Activated CD4-positive, alpha-beta T cell treated with anti-CD3 and anti-CD28 coated beads for 36 hours (primary cell): Measurements from ENCODE around the gene LINC01488. TPM values are rescaled to one million over a fixed set of nuclear protein-coding genes. Genes with fewer than 3 reads are reported as not detected.

ENCODE experiments used
- ATAC-seq: fragments of 200-7000 bp; cut with Tn5 transposase; one replicate; pipeline ENCODE4 v1.10.0; 2021; ENCODE audit warnings: mild to moderate bottlenecking, moderate library complexity
- CTCF ChIA-PET: fragments of 350-600 bp; sonication (Branson Sonifier 250); formaldehyde crosslinking; loops from one replicate; lab custom pipeline; 2021; ENCODE audit warnings: antibody characterized with exemption; lab: Charles Lee
- POLR2A ChIA-PET: fragments of 350-600 bp; sonication (Branson Sonifier 250); formaldehyde crosslinking; loops from one replicate; lab custom pipeline; 2021; ENCODE audit warnings: antibody characterized with exemption, inconsistent platforms; lab: Charles Lee
- DNase-seq: peaks from one replicate; pipeline ENCODE4 v3.0.0-alpha.2; 2020
- H3K27ac Mint-ChIP-seq: one replicate; pipeline ENCODE4 v1.8.0; 2021; ENCODE audit warnings: mixed read lengths
- H3K27me3 Mint-ChIP-seq: one replicate; pipeline ENCODE4 v1.8.0; 2021; ENCODE audit warnings: mixed read lengths
- H3K36me3 Mint-ChIP-seq: one replicate; pipeline ENCODE4 v1.8.0; 2021; ENCODE audit warnings: low read depth, mixed read lengths
- H3K4me1 Mint-ChIP-seq: one replicate; pipeline ENCODE4 v1.8.0; 2021; ENCODE audit warnings: mixed read lengths
- H3K4me3 Mint-ChIP-seq: one replicate; pipeline ENCODE4 v1.8.0; 2021; ENCODE audit warnings: mild to moderate bottlenecking, moderate library complexity, mixed read lengths
- H3K9me3 Mint-ChIP-seq: one replicate; pipeline ENCODE4 v1.8.0; 2021; ENCODE audit warnings: low read depth, mixed read lengths
- intact Hi-C, 2 experiments: fragments of 100-400 bp; cut with DNase I in 1 of 2; cut with micrococcal nuclease in 1 of 2; formaldehyde crosslinking; loops; one replicate each; pipeline versions ENCODE4 v1.14.2 to v1.15.1; 2022 to 2024; cut with DNase I, micrococcal nuclease
- total RNA-seq, 2 experiments: library from RNA; stranded (reverse); gene quantifications; one replicate each; pipeline ENCODE4 v1.2.3, GENCODE V29; 2021

The LINC01488 gene
- total RNA-seq, 2 experiments from 2014 or later, result not detected

GRCh38 chr11:69493931-69494821, 12.7 kb downstream of the LINC01488 start:
- DNase-seq (no peak), ATAC-seq (no peak)
- Mint-ChIP-seq H3K36me3 (no peaks in the 10 kb centered on the region), H3K9me3 (no peaks in the 10 kb centered on the region), H3K27me3 (peaks cover 2% of the 10 kb centered on the region), H3K4me1 (no peaks in the 10 kb centered on the region), H3K4me3 (no peak overlapping the region), H3K27ac (no peak overlapping the region)
- intact Hi-C loops, result no loop called here
- ChIA-PET CTCF (no interaction called here), POLR2A (no interaction called here)

- ChIA-PET CTCF (no interaction called here), POLR2A (no interaction called here)
- no peaks in the 10 kb centered on the region for H3K4me1 Mint-ChIP-seq
- DNase-seq (no peak), ATAC-seq (no peak)
- H3K36me3 Mint-ChIP-seq, result no peaks in the 10 kb centered on the region
- intact Hi-C loops, result no loop called here
- H3K9me3 Mint-ChIP-seq, result no peaks in the 10 kb centered on the region
- H3K27ac Mint-ChIP-seq, result no peak overlapping the region
- no peak overlapping the region for H3K4me3 Mint-ChIP-seq
- peaks cover 2% of the 10 kb centered on the region for H3K27me3 Mint-ChIP-seq
Measured at GRCh38 chr11:69494851-69495250, 13.4 kb downstream of the LINC01488 start.

GRCh38 chr11:69495441-69496201, 14.2 kb downstream of the LINC01488 start:
- H3K4me1 Mint-ChIP-seq, result no peaks in the 10 kb centered on the region
- no peak overlapping the region for H3K27ac Mint-ChIP-seq
- CTCF ChIA-PET, result no interaction called here
- H3K36me3 Mint-ChIP-seq, result no peaks in the 10 kb centered on the region
- intact Hi-C loops, result no loop called here
- POLR2A ChIA-PET, result no interaction called here
- peaks cover 2% of the 10 kb centered on the region for H3K27me3 Mint-ChIP-seq
- ATAC-seq (no peak), DNase-seq (no peak)
- H3K4me3 Mint-ChIP-seq, result no peak overlapping the region
- no peaks in the 10 kb centered on the region for H3K9me3 Mint-ChIP-seq

GRCh38 chr11:69496202-69496557, 14.7 kb downstream of the LINC01488 start:
- CTCF ChIA-PET, result no interaction called here
- intact Hi-C loops, result no loop called here
- DNase-seq (no peak), ATAC-seq (no peak)
- POLR2A ChIA-PET, result no interaction called here
- Mint-ChIP-seq H3K27me3 (peaks cover 2% of the 10 kb centered on the region), H3K4me1 (no peaks in the 10 kb centered on the region), H3K9me3 (no peaks in the 10 kb centered on the region), H3K4me3 (no peak overlapping the region), H3K36me3 (no peaks in the 10 kb centered on the region), H3K27ac (no peak overlapping the region)

GRCh38 chr11:69496631-69497220, 15.3 kb downstream of the LINC01488 start:
- POLR2A ChIA-PET, result no interaction called here
- intact Hi-C loops, result no loop called here
- no peak overlapping the region for H3K27ac Mint-ChIP-seq

GRCh38 chr11:69497221-69497787, 15.8 kb downstream of the LINC01488 start:
- DNase-seq (no peak), ATAC-seq (no peak)
- ChIA-PET POLR2A (no interaction called here), CTCF (no interaction called here)
- H3K36me3 Mint-ChIP-seq, result no peaks in the 10 kb centered on the region
- H3K9me3 Mint-ChIP-seq, result no peaks in the 10 kb centered on the region
- intact Hi-C loops, result no loop called here
- H3K27ac Mint-ChIP-seq, result no peak overlapping the region
- H3K4me1 Mint-ChIP-seq, result no peaks in the 10 kb centered on the region
- H3K4me3 Mint-ChIP-seq, result no peak overlapping the region
- H3K27me3 Mint-ChIP-seq, result no peaks in the 10 kb centered on the region

More at GRCh38 chr11:69496631-69497220, 15.3 kb downstream of the LINC01488 start:
- CTCF ChIA-PET, result no interaction called here
- Mint-ChIP-seq H3K36me3 (no peaks in the 10 kb centered on the region), H3K4me3 (no peak overlapping the region), H3K4me1 (no peaks in the 10 kb centered on the region), H3K9me3 (no peaks in the 10 kb centered on the region), H3K27me3 (no peaks in the 10 kb centered on the region)
- ATAC-seq, result no peak
- DNase-seq, result no peak

GRCh38 chr11:69498614-69499175, 17.2 kb downstream of the LINC01488 start:
- CTCF ChIA-PET, result no interaction called here
- Mint-ChIP-seq H3K36me3 (no peaks in the 10 kb centered on the region), H3K4me1 (no peaks in the 10 kb centered on the region), H3K9me3 (no peaks in the 10 kb centered on the region), H3K27ac (no peak overlapping the region), H3K4me3 (no peak overlapping the region), H3K27me3 (peaks cover 2% of the 10 kb centered on the region)
- DNase-seq (no peak), ATAC-seq (no peak)
- POLR2A ChIA-PET, result no interaction called here
- intact Hi-C loops, result no loop called here

GRCh38 chr11:69499186-69499917, 17.9 kb downstream of the LINC01488 start:
- Mint-ChIP-seq H3K36me3 (no peaks in the 10 kb centered on the region), H3K9me3 (no peaks in the 10 kb centered on the region), H3K27me3 (peaks cover 2% of the 10 kb centered on the region), H3K4me1 (no peaks in the 10 kb centered on the region), H3K27ac (no peak overlapping the region), H3K4me3 (no peak overlapping the region)
- CTCF ChIA-PET, result no interaction called here
- intact Hi-C loops, result no loop called here
- no peak for ATAC-seq
- POLR2A ChIA-PET, result no interaction called here
- no peak for DNase-seq

- CTCF ChIA-PET, result no interaction called here
- intact Hi-C loops, result no loop called here
- Mint-ChIP-seq H3K27me3 (peaks cover 2% of the 10 kb centered on the region), H3K4me3 (no peak overlapping the region), H3K36me3 (no peaks in the 10 kb centered on the region), H3K27ac (no peak overlapping the region), H3K4me1 (no peaks in the 10 kb centered on the region), H3K9me3 (no peaks in the 10 kb centered on the region)
- DNase-seq (no peak), ATAC-seq (no peak)
- POLR2A ChIA-PET, result no interaction called here
Measured at GRCh38 chr11:69499918-69500284, 18.4 kb downstream of the LINC01488 start.

GRCh38 chr11:69500285-69501120, 19.0 kb downstream of the LINC01488 start:
- H3K27ac Mint-ChIP-seq, result no peak overlapping the region
- H3K4me1 Mint-ChIP-seq, result no peaks in the 10 kb centered on the region
- no peak for ATAC-seq
- H3K4me3 Mint-ChIP-seq, result no peak overlapping the region
- POLR2A ChIA-PET, result no interaction called here
- intact Hi-C loops, result no loop called here
- peaks cover 4% of the 10 kb centered on the region for H3K27me3 Mint-ChIP-seq
- DNase-seq, result no peak
- CTCF ChIA-PET, result no interaction called here
- no peaks in the 10 kb centered on the region for H3K9me3 Mint-ChIP-seq
- no peaks in the 10 kb centered on the region for H3K36me3 Mint-ChIP-seq
